Measurements from ENCODE around the gene AKR1B15. TPM values are rescaled to one million over a fixed set of nuclear protein-coding genes. Genes with fewer than 3 reads are reported as not detected.
"Not testable (repeated sequence)": the region's sequence is repeated elsewhere in the genome, so short reads cannot be mapped to it uniquely, and the experiment has no call there.

AKR1B15 gene
- total and polyA plus RNA-seq, 2 donors (not counting 3 experiments of a cell fraction or from before 2014, with no cell fraction given): not detected

- Histone ChIP-seq H4K20me1 (replicated peaks; ENCODE audit: control insufficient read depth, extremely low read depth, insufficient read depth, low read length) (no peaks in the 10 kb centered on the region), H3K9ac (replicated peaks; ENCODE audit: extremely low read depth, insufficient read depth, low read length) (no peak overlapping the region), H3K27ac (ENCODE audit: insufficient read depth, low read depth, low read length) (no peak overlapping the region), H3K9me3 (replicated peaks; ENCODE audit: control insufficient read depth, insufficient read depth, low read length) (no peaks in the 10 kb centered on the region), H2AFZ (ENCODE audit: low read depth, low read length) (no peak overlapping the region), H3K4me2 (ENCODE audit: insufficient read depth, low read length) (no peak overlapping the region), H3K79me2 (ENCODE audit: control insufficient read depth, insufficient read depth, low read length) (no peaks in the 10 kb centered on the region), H3K27me3 (ENCODE audit: control insufficient read depth in 2 of 2, insufficient read depth in 2 of 2, low read length in 2 of 2) (peaks cover 12 to 17% of the 10 kb centered on the region in 2 experiments), H3K36me3 (ENCODE audit: control insufficient read depth in 2 of 2, extremely low read depth in 1 of 2, insufficient read depth in 2 of 2, low read length in 2 of 2) (no peaks in the 10 kb centered on the region), H3K4me3 (replicated peaks in 1 of 3; ENCODE audit: insufficient read depth in 1 of 3, low read depth in 1 of 3, low read length in 3 of 3) (no peak overlapping the region), H3K4me1 (ENCODE audit: control insufficient read depth, extremely low read depth, insufficient read depth, low read length) (no peaks in the 10 kb centered on the region), H3K9me1 (replicated peaks; ENCODE audit: control insufficient read depth, extremely low read depth, insufficient read depth, low read length) (no peaks in the 10 kb centered on the region)
- ChIA-PET POLR2A (no interaction called here), CTCF (interaction anchor here (1.5 to 2.2 kb wide), 2 partner anchors 8 to 14 kb away, joined by 3 to 7 read pairs; no protein-coding TSS in a partner anchor)
- FAIRE-seq (no peak), DNase-seq (ENCODE audit: low read depth, low spot score) (no peak)
- BruUV-seq (replicated peaks): no TSS peak
- TF ChIP-seq MYC (IDR thresholded peaks at IDR 0.05; ENCODE audit: low read depth, low read length): no peak
- no peak for TF ChIP-seq FOS (IDR thresholded peaks at IDR 0.05; ENCODE audit: borderline replicate concordance, insufficient read depth, low read length)
- TF ChIP-seq MAX (IDR thresholded peaks at IDR 0.05; ENCODE audit: insufficient read depth, insufficient read length): no peak
- TF ChIP-seq CTCF (IDR thresholded peaks at IDR 0.05; ENCODE audit: extremely low read depth in 1 of 2, insufficient read depth in 1 of 2, low read depth in 1 of 2, low read length in 2 of 2): no peak
- no peak for TF ChIP-seq JUN (IDR thresholded peaks at IDR 0.05; ENCODE audit: borderline replicate concordance, insufficient read depth, insufficient read length, low read depth)
- TF ChIP-seq EZH2 (IDR thresholded peaks at IDR 0.05; ENCODE audit: borderline replicate concordance, low read depth, low read length, severe bottlenecking): no peak
- no peak for TF ChIP-seq POLR2A (IDR thresholded peaks at IDR 0.05; ENCODE audit: low read depth, low read length)
- no peak for TF ChIP-seq POLR2AphosphoS5 (IDR thresholded peaks at IDR 0.05; ENCODE audit: insufficient read depth, low read depth, low read length)
- TF ChIP-seq GATA2 (IDR thresholded peaks at IDR 0.05; ENCODE audit: insufficient read depth, insufficient read length, low read depth, low read length): no peak
- intact Hi-C loops (cut with micrococcal nuclease) (no loop called here), dilution Hi-C loops (cut with MboI; ENCODE audit: extremely low pct_ligation_motif_present, low sequenced_read_pairs) (no loop called here)
These were observed 9.4 kb upstream of the AKR1B15 start for GRCh38 chr7:134539380-134540004.

- BruUV-seq (replicated peaks); FAIRE-seq; DNase-seq (ENCODE audit: low read depth, low spot score); H3K4me3 ChIP-seq (replicated peaks in 1 of 3; ENCODE audit: insufficient read depth in 1 of 3, low read depth in 1 of 3, low read length in 3 of 3); H2AFZ ChIP-seq (ENCODE audit: low read depth, low read length); dilution Hi-C loops (cut with MboI; ENCODE audit: extremely low pct_ligation_motif_present, low sequenced_read_pairs); H3K79me2 ChIP-seq (ENCODE audit: control insufficient read depth, insufficient read depth, low read length); H3K9ac ChIP-seq (replicated peaks; ENCODE audit: extremely low read depth, insufficient read depth, low read length); intact Hi-C loops (cut with micrococcal nuclease); H3K36me3 ChIP-seq (ENCODE audit: control insufficient read depth in 2 of 2, extremely low read depth in 1 of 2, insufficient read depth in 2 of 2, low read length in 2 of 2); POLR2A ChIA-PET; H3K9me1 ChIP-seq (replicated peaks; ENCODE audit: control insufficient read depth, extremely low read depth, insufficient read depth, low read length); H4K20me1 ChIP-seq (replicated peaks; ENCODE audit: control insufficient read depth, extremely low read depth, insufficient read depth, low read length); H3K4me1 ChIP-seq (ENCODE audit: control insufficient read depth, extremely low read depth, insufficient read depth, low read length); H3K4me2 ChIP-seq (ENCODE audit: insufficient read depth, low read length); H3K27ac ChIP-seq (ENCODE audit: insufficient read depth, low read depth, low read length); H3K9me3 ChIP-seq (replicated peaks; ENCODE audit: control insufficient read depth, insufficient read depth, low read length): not testable (repeated sequence)
- peaks cover 15 to 22% of the 10 kb centered on the region in 2 experiments for H3K27me3 ChIP-seq (ENCODE audit: control insufficient read depth in 2 of 2, insufficient read depth in 2 of 2, low read length in 2 of 2)
- CTCF ChIA-PET: interaction anchor here (1.4 to 2.3 kb wide), 2 partner anchors 12 to 66 kb away, joined by 3 to 6 read pairs; no protein-coding TSS in a partner anchor
These were observed 7.3 kb upstream of the AKR1B15 start for GRCh38 chr7:134541501-134542194.
